BE2C (cell line): Measurements from ENCODE around the gene C1QTNF1.

Source experiments
- DNase-seq: peaks from one replicate; pipeline ENCODE4 v3.0.0-alpha.2; 2020
- H3K27me3 ChIP-seq: fragments of 250-450 bp; sonication (Bioruptor Pico); 2 replicates; pipeline ENCODE4 v1.5.1; 2020; ENCODE audit warnings: mild to moderate bottlenecking
- H3K36me3 ChIP-seq: fragments of 250-450 bp; sonication (Bioruptor Pico); 2 replicates; pipeline ENCODE4 v1.5.1; 2020; ENCODE audit warnings: mild to moderate bottlenecking
- H3K4me1 ChIP-seq: fragments of 250-450 bp; sonication (Bioruptor Pico); 2 replicates; pipeline ENCODE4 v1.5.1; 2020
- H3K4me3 ChIP-seq: 2 replicates; pipeline ENCODE4 v1.5.1; 2011; ENCODE audit warnings: low read depth, low read length
- H3K9me3 ChIP-seq: fragments of 250-450 bp; sonication (Bioruptor Pico); 2 replicates; pipeline ENCODE4 v1.5.1; 2020
- CTCF ChIP-seq: IDR thresholded peaks from 2 replicates; pipeline ENCODE4 v1.5.1; 2012; ENCODE audit warnings: mild to moderate bottlenecking, low read depth, low read length

C1QTNF1 gene

GRCh38 chr17:79048826-79049755 lies 25.1 kb downstream of the C1QTNF1 start:
- no peaks in the 10 kb centered on the region for H3K36me3 ChIP-seq
- H3K4me3 ChIP-seq = no peak overlapping the region
- no peaks in the 10 kb centered on the region for H3K9me3 ChIP-seq
- no peaks in the 10 kb centered on the region for H3K27me3 ChIP-seq
- no peak for DNase-seq
- H3K4me1 ChIP-seq = peaks cover 5% of the 10 kb centered on the region
- no peak for TF ChIP-seq CTCF

DNA sequence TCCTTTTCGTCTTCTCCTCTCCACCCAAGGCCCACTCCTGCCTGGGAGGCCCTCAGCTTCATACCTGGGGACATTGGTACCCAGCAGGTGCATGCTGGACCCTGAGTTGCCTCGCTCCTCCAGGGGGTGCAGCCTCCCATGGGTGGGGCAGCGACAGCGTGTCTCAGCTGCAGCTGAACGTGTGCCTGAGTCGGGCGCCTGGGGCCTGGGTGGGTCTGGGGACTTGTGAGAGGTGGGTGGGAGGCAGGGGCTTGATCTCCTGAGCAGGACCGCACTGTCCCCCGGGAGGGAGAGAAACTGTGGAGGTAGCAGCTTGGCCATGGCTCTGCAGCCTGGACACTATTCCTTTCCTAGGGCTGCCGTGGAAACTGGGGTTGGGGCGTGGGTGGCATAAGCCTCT lies 25.9 kb downstream of the C1QTNF1 start:
- no peaks in the 10 kb centered on the region for H3K9me3 ChIP-seq
- no peaks in the 10 kb centered on the region for H3K36me3 ChIP-seq
- no peaks in the 10 kb centered on the region for H3K27me3 ChIP-seq
- TF ChIP-seq CTCF = no peak
- H3K4me3 ChIP-seq = no peak overlapping the region
- peaks cover 5% of the 10 kb centered on the region for H3K4me1 ChIP-seq
- DNase-seq = no peak

DNA sequence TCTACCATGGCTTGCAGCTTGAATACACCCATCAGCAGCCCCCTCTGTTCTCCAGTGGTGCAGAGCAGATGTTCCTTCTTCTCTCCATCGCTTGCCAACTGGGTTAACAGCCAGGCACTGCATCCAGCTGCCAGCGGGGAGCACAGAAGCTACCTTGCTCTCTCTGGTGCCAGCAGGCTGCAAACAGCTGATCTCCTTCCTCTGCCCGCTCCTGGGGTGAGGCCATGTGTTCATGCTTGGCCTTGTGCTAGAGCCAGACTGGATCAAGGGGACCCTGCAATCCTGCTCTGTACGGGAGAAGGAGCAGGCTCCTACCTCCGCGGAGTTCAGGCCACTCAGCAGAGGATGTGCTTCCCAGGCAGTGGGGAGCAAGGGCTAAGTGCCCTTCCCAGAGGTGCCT lies 26.6 kb downstream of the C1QTNF1 start:
- H3K36me3 ChIP-seq = no peaks in the 10 kb centered on the region
- H3K4me3 ChIP-seq = no peak overlapping the region
- peaks cover 5% of the 10 kb centered on the region for H3K4me1 ChIP-seq
- H3K9me3 ChIP-seq = no peaks in the 10 kb centered on the region
- no peaks in the 10 kb centered on the region for H3K27me3 ChIP-seq
- no peak for DNase-seq
- no peak for TF ChIP-seq CTCF

- DNase-seq = no peak
- Histone ChIP-seq H3K36me3 (no peaks in the 10 kb centered on the region), H3K27me3 (peaks cover 2% of the 10 kb centered on the region; the same call in 1 of the 2 replicates), H3K9me3 (no peaks in the 10 kb centered on the region), H3K4me1 (peaks cover 2% of the 10 kb centered on the region), H3K4me3 (no peak overlapping the region)
- TF ChIP-seq CTCF = no peak
Observed at GRCh38 chr17:79051306-79051705, 27.3 kb downstream of the C1QTNF1 start.

- no peak for TF ChIP-seq CTCF
- DNase-seq = no peak
- no peaks in the 10 kb centered on the region for H3K4me1 ChIP-seq
Observed at GRCh38 chr17:79052131-79052530, 28.2 kb downstream of the C1QTNF1 start.

More at GRCh38 chr17:79052131-79052530, 28.2 kb downstream of the C1QTNF1 start:
- Histone ChIP-seq H3K4me3 (no peak overlapping the region), H3K27me3 (peaks cover 3% of the 10 kb centered on the region; the same call in 1 of the 2 replicates), H3K36me3 (no peaks in the 10 kb centered on the region), H3K9me3 (no peaks in the 10 kb centered on the region)
